ENCODE data around the gene ERC2. TPM values are rescaled to one million over a fixed set of nuclear protein-coding genes. Genes with fewer than 3 reads are reported as not detected.

Gene ERC2
- total and polyA plus RNA-seq, 12 donors, result 0.22 to 4.2 (median 1.7) TPM

GRCh38 chr3:55812394-55813013 lies 655.8 kb downstream of the ERC2 start:
- no peak for ATAC-seq
- TF ChIP-seq CTCF (IDR thresholded peaks at IDR 0.05), result no peak
- H3K4me1 ChIP-seq, result no peaks in the 10 kb centered on the region
- peaks cover 0 to 2% (median 0%) of the 10 kb centered on the region in 11 donors for H3K9me3 ChIP-seq
- no peaks in the 10 kb centered on the region for H3K36me3 ChIP-seq
- H3K27me3 ChIP-seq, result peaks cover 0 to 3% (median 0%) of the 10 kb centered on the region in 7 donors
- intact Hi-C loops (cut with DNase I), result no loop called here
- no peak for DNase-seq
- WGBS, 2 donors, result 70 to 92% methylated on average over 5 of the region's 5 CpGs
- no peak overlapping the region for H3K27ac ChIP-seq
- H3K4me3 ChIP-seq, result no peak overlapping the region

GRCh38 chr3:55807210-55807609 lies 661.1 kb downstream of the ERC2 start:
- intact Hi-C loops (cut with DNase I), result no loop called here
- H3K36me3 ChIP-seq, result no peaks in the 10 kb centered on the region
- no peaks in the 10 kb centered on the region for H3K4me1 ChIP-seq
- TF ChIP-seq CTCF (IDR thresholded peaks at IDR 0.05), result no peak
- 90 to 94% methylated on average over 1 of the region's 1 CpG for WGBS, 2 donors
- no peaks in the 10 kb centered on the region for H3K27me3 ChIP-seq
- no peak for DNase-seq
- ATAC-seq, result no peak
- no peak overlapping the region for H3K27ac ChIP-seq
- H3K9me3 ChIP-seq, result peaks cover 0 to 7% (median 0%) of the 10 kb centered on the region in 11 donors
- no peak overlapping the region for H3K4me3 ChIP-seq

- WGBS, 2 donors, result 75 to 78% methylated on average over 2 of the region's 2 CpGs
- TF ChIP-seq CTCF (IDR thresholded peaks at IDR 0.05), result no peak
- Histone ChIP-seq H3K27ac (no peak overlapping the region), H3K9me3 (peaks cover 0 to 7% (median 0%) of the 10 kb centered on the region in 11 donors), H3K4me1 (no peaks in the 10 kb centered on the region), H3K27me3 (no peaks in the 10 kb centered on the region), H3K4me3 (no peak overlapping the region), H3K36me3 (no peaks in the 10 kb centered on the region)
- DNase-seq, result no peak
- no peak for ATAC-seq
- intact Hi-C loops (cut with DNase I), result no loop called here
Measured at GRCh38 chr3:55805169-55805568, 663.1 kb downstream of the ERC2 start.

GRCh38 chr3:55804170-55805095 lies 663.8 kb downstream of the ERC2 start:
- H3K27ac ChIP-seq, result no peak overlapping the region
- 74 to 81% methylated on average over 7 of the region's 7 CpGs for WGBS, 2 donors
- H3K4me3 ChIP-seq, result no peak overlapping the region
- peaks cover 0 to 7% (median 0%) of the 10 kb centered on the region in 11 donors for H3K9me3 ChIP-seq
- H3K36me3 ChIP-seq, result no peaks in the 10 kb centered on the region
- DNase-seq (no peak), ATAC-seq (no peak)
- intact Hi-C loops (cut with DNase I), result no loop called here
- no peak for TF ChIP-seq CTCF (IDR thresholded peaks at IDR 0.05)
- no peaks in the 10 kb centered on the region for H3K4me1 ChIP-seq
- H3K27me3 ChIP-seq, result no peaks in the 10 kb centered on the region

Measured in heart right ventricle (tissue), 16 donors.